ENCODE results near the gene KRT33B. TPM values are rescaled to one million over a fixed set of nuclear protein-coding genes. Genes with fewer than 3 reads are reported as not detected.

The KRT33B gene
- total and polyA plus RNA-seq, 7 donors: not detected

DNA sequence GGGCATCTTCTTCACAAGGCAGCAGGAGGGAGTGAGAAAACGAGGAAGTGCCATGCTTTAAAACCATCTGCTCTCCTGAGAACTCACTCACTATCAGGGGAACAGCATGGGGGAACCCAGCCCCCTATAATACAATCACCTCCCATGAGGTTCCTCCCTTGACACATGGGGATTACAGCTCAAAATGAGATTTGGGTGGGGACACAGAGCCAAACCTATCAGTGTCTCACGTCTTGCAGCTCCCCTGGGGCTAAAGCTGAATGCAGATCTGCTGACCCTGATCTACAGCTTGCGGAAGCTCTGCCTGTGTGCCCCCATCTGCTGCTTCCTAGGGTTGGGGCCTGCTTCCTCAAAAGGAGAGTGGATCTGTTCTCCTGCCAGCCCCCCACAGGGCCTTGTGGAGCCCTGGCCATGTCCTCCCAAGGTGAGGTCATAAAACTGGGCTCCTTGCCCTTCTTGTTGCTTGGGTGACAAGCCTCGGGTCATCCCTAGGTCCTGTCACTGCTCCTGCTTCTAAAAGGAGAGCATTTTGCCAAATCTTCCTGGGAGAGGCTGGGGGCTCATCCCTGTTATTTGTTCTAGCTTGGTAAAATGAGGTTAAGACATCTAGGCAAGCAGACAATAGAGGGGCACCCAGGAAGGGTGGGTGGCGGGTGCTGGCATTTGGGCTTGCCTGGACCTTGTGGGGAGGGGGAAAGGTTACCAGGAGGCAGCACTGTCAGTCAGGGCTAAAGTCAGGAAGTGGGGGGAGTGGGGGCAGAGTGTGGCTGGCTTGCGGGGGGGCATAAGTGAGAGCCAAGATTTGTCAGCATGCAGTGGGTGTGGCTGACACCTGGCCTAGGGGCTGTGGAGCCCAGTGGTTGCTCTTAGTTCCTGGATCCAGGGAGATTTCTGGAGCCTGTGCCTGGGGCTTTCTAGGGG, 35.0 kb downstream of the KRT33B start:
- no peaks in the 10 kb centered on the region for H3K27me3 ChIP-seq (ENCODE audit: insufficient read depth in 3 of 3, low read length in 2 of 3)
- ATAC-seq: no peak
- intact Hi-C loops (cut with DNase I): no loop called here

DNA sequence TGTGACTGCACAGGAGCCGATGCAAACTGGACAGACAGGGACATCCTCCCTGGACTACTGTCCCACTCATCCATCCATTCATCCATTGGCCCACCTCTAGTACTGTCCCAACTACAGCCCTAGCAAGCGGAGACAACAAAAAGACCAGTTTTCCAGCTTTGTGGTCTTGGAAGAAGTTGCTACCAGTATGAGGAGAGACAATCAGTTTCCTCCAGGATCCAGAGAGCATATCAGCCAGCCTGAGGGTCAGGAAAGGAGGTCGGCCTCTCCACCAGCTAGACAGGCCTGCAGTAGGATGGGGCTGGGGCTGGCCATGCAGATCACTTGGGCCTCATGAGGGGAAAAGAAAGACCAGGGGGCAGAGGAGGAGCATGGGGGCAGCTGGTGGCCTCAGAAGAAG, 35.8 kb downstream of the KRT33B start:
- ATAC-seq: no peak
- intact Hi-C loops (cut with DNase I): no loop called here
- Histone ChIP-seq H3K4me1 (no peaks in the 10 kb centered on the region), H3K9me3 (no peaks in the 10 kb centered on the region), H3K27ac (no peak overlapping the region), H3K4me3 (no peak overlapping the region), H3K36me3 (ENCODE audit: insufficient read depth in 1 of 2, low read depth in 1 of 2) (no peaks in the 10 kb centered on the region), H3K27me3 (ENCODE audit: insufficient read depth in 3 of 3, low read length in 2 of 3) (no peaks in the 10 kb centered on the region)
- TF ChIP-seq, protein P1, sequence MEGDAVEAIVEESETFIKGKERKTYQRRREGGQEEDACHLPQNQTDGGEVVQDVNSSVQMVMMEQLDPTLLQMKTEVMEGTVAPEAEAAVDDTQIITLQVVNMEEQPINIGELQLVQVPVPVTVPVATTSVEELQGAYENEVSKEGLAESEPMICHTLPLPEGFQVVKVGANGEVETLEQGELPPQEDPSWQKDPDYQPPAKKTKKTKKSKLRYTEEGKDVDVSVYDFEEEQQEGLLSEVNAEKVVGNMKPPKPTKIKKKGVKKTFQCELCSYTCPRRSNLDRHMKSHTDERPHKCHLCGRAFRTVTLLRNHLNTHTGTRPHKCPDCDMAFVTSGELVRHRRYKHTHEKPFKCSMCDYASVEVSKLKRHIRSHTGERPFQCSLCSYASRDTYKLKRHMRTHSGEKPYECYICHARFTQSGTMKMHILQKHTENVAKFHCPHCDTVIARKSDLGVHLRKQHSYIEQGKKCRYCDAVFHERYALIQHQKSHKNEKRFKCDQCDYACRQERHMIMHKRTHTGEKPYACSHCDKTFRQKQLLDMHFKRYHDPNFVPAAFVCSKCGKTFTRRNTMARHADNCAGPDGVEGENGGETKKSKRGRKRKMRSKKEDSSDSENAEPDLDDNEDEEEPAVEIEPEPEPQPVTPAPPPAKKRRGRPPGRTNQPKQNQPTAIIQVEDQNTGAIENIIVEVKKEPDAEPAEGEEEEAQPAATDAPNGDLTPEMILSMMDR (IDR thresholded peaks at IDR 0.05): no peak
- DNase-seq: no peak
- WGBS, 3 donors: 92 to 96% (median 93%) methylated on average over 3 of the region's 3 CpGs

More for the DNA sequence above, 35.0 kb downstream of the KRT33B start:
- no peak for DNase-seq
- H3K4me3 ChIP-seq: no peak overlapping the region
- no peaks in the 10 kb centered on the region for H3K9me3 ChIP-seq
- H3K4me1 ChIP-seq: no peaks in the 10 kb centered on the region
- H3K27ac ChIP-seq: no peak overlapping the region
- TF ChIP-seq, protein P1 (IDR thresholded peaks at IDR 0.05): no peak
- no peaks in the 10 kb centered on the region for H3K36me3 ChIP-seq (ENCODE audit: insufficient read depth in 1 of 2, low read depth in 1 of 2)
- 69 to 83% (median 71%) methylated on average over 6 of the region's 6 CpGs for WGBS, 3 donors

DNA sequence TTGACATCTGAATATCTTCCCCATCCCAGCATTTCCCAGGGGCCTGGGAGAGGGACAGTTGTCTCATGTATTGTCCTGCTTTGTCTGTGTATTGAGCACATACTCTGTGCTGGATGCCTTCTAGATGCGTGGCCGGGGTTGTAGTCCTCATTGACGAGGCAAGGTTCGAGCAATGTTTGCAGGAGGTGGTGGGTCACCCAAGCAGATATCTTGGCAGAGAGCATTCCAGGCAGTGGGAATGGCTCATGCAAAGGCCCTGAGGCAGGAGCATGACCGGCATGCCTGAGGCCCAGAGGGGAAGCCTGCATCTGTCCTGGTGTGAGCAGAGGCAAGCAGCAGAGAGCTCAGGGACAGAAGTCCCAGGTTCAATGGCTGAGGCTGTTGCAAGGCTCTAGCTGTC, 36.5 kb downstream of the KRT33B start:
- no peaks in the 10 kb centered on the region for H3K4me1 ChIP-seq
- H3K27me3 ChIP-seq (ENCODE audit: insufficient read depth in 3 of 3, low read length in 2 of 3): no peaks in the 10 kb centered on the region
- TF ChIP-seq, protein P1 (IDR thresholded peaks at IDR 0.05): no peak
- no peaks in the 10 kb centered on the region for H3K36me3 ChIP-seq (ENCODE audit: insufficient read depth in 1 of 2, low read depth in 1 of 2)
- no peak overlapping the region for H3K4me3 ChIP-seq
- 94 to 97% (median 96%) methylated on average over 5 of the region's 5 CpGs for WGBS, 3 donors
- no peaks in the 10 kb centered on the region for H3K9me3 ChIP-seq
- no peak for DNase-seq
- no peak for ATAC-seq
- intact Hi-C loops (cut with DNase I): no loop called here
- no peak overlapping the region for H3K27ac ChIP-seq

DNA sequence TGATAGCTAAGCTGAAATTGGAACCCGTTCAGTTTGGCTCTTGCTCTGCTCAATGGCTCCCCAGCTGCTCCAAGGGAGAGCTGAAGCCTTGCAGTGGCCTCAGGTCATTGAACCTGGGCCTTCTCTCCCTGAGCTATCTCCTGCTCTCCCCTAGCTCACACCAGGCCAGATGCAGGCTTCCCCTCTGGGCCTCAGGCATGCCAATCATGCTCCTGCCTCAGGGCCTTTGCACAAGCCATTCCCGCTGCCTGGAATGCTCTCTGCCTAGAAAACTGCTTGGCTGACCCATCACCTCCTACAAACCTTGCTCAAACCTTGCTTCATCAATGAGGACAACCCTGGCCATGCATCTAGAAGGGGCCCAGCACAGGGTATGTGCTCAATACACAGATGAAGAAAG, 37.4 kb downstream of the KRT33B start:
- WGBS, 3 donors: 68 to 71% (median 68%) methylated on average over 2 of the region's 2 CpGs
- H3K27me3 ChIP-seq (ENCODE audit: insufficient read depth in 3 of 3, low read length in 2 of 3): no peaks in the 10 kb centered on the region
- intact Hi-C loops (cut with DNase I): no loop called here
- H3K27ac ChIP-seq: no peak overlapping the region
- no peak overlapping the region for H3K4me3 ChIP-seq
- H3K36me3 ChIP-seq (ENCODE audit: insufficient read depth in 1 of 2, low read depth in 1 of 2): no peaks in the 10 kb centered on the region
- H3K9me3 ChIP-seq: no peaks in the 10 kb centered on the region
- ATAC-seq (no peak), DNase-seq (no peak)
- TF ChIP-seq, protein P1 (IDR thresholded peaks at IDR 0.05): no peak
- no peaks in the 10 kb centered on the region for H3K4me1 ChIP-seq
